Mesenteric fat pad (tissue), 1 donor: ENCODE results near the gene GLOD4. TPM values are rescaled to one million over a fixed set of nuclear protein-coding genes. Genes with fewer than 3 reads are reported as not detected.
A peak's percentile ranks its signal among the peaks of the same experiment; 100 is the strongest.
"Not testable (repeated sequence)": the region's sequence is repeated elsewhere in the genome, so short reads cannot be mapped to it uniquely, and the experiment has no call there.

ENCODE experiments used
- DNase-seq: peaks from one replicate; pipeline ENCODE4 v3.0.0-alpha.2; 2020; ENCODE audit warnings: low spot score
- total RNA-seq: library from RNA; stranded (reverse); fragmentation: NEBNext Ultra II Directional; extraction: Animal tissue kit (Norgen Biotek cat#: 25700); gene quantifications from one replicate; pipeline ENCODE4 v1.2.1, GENCODE V29; 2021
- donor health status: DM: yes; HTN: yes; CAD: no.

GLOD4 gene
- total RNA-seq, 1 donor from 2014 or later = 43.5 TPM

DNA sequence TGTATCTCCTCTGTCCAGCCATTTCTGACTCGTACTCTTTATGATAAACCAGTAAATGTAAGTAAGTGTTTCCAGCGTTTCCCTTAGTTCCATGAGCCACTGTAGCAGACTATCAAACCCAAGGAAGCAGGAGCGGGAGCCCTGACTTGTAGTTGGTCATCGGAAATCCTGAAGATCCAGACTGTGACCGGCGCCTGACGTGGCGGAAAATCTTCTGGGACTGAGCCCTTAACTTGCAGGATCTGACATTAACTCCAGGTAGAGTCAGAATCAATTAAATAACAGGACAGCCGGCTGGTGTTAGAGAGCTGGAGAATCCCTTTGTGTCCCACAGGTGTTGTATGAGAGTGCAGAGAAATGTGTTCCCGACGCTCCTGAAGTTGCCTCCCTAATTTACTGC lies 4.0 kb downstream of the GLOD4 start:
- no peak for DNase-seq

DNA sequence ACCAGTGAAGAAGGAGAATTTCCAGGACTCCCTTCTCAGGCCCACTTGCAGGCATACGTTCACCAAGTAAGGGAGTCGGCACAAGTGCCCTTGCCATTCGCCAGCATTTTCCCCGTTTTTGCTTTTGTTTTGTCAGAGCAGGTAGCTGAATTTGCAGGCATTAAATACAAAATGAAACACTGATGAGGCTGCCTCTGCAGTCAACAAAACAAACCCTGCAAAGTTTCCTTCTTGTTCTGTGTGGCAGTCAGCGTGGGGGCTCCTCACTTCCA lies 7.8 kb downstream of the GLOD4 start:
- peak; percentile 18 for DNase-seq

DNA sequence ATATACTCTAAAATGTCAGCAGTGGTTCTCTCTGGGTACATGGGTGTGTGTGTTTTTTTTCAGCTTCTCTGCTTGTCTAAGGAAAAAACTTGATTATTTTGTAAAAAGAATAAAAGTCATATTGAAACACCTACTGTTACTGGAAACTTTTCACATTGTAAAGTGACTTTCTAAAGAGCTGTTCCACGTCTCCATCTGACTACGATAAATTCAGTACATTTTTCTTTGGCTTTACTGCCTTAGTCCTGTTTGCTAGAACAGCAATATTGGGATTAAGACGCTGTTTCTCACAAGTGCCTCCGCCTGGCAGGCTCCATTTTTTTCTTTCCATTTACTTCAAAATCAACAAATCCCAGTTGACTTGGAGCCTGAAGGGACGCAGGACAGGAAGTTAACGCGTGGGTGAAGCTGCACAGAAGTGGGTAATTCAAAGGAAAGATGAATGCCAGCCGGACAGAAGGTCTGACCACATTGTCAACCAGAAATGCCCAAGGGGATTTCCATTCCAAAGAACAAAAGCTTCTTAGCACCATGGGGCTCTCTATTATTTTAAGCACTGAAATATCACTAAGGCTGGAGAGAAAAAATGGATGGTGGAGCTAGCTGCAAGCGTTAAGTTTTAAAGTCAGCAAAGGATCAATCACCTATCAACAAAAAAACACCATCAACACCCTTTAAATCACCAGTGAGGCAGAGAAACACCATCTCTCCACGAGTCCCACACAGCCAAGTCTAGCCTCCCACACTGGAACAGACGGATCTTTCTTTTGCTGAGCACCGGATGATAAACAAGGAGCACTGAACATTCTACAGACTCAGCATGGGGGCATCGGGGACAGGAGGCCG lies 8.4 kb downstream of the GLOD4 start:
- DNase-seq = peak; percentile 20

DNA sequence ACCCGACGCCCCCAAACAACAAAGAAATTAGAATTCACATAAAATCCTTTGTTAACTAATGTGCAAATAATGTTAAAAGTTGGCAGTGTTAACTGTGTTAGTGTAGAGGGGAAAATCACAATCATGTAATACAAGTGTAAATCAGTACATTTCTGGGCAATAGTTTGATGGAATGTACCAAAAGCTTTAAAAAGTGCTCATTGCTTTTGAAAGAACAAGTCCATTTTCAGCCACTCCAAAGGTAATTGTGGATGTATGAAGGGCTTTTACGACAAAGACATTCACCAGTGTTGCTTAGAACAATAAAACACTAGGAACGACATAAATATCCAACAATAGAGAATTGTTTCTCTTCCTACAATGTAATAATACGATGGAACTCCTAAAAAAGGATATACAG lies 9.1 kb downstream of the GLOD4 start:
- DNase-seq = no peak

DNA sequence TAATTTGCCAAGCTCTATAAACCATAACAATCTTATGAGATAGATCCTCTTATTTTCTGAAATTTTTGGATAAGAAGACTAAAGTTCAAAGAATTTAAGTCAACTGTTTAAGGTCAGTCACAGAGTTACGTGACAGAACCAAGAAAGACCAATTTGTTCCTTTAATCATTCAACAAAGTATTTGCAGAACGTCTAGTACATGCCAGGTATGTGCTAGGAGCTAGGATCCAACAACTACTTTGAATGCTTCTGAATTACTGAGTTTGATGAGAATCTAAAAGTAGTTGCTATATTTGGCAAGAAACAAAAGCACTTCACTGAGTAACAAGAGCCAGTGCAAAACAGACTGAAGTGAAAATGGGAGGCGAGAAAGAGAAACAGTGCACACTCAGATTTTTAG lies 15.0 kb downstream of the GLOD4 start:
- DNase-seq = no peak

DNA sequence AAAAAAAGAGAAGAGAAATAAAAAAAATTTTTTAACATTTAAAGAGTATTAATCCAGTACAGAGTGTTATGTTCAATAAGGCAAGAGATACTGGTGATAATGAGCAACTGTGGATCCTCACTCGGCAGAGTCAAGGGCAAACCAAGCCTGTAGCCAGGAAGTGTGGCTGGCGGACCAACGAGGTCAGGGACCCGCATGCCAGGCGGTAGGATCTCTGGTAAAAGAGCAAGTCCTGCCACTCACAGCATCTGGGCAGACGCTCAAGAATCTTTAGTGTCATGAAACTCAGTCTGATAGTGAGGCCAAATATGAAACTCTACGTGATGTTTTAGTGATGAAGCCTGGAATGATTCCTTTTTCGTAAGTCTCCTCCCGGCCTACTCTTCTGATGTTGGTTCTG lies 21.7 kb downstream of the GLOD4 start:
- no peak for DNase-seq

DNA sequence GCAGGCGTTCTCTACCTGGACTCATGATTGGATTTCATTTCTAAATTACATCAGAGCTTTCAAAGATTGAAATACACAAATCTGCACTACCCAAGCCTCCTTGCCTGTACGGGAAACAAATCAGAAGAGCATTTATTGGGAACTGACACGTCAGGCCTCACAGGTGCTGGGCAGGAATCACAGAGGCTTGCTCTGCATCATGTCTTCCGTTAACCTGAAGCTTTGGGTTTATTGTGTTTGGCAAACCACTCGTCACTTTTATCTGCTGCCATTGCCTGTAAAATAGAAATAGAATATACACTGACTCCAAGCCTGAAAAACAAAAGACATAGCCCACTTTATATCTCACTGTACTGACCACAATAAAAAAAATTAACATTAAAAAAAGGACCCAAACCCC lies 22.1 kb downstream of the GLOD4 start:
- DNase-seq = no peak

DNA sequence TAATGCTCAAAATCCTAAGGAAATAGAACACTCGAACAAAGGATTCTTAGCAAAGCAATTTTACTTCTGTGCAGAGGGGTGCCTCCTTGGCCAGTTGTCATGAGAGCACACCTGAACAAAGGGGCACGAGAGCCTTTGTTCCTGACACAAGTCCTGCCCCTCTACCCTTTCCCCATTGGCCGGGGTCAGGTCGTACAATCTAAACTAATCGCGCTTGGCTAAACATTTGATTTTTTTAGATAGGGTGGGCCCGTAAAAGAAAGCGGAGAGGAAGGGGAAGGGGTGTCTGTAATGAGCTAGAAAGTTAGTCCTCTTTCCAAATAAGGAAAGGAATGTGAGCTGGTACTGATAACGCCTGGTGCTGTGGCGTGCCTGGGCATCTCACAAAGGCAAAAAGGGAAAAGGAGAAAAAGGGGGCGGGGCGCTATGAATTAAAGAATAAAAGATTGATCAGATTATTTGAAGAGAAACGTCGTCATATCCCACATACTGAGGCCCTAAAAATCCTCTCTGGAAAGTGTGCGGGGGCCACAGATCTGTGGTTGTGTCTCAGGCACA lies 26.0 kb downstream of the GLOD4 start:
- DNase-seq = not testable (repeated sequence)

DNA sequence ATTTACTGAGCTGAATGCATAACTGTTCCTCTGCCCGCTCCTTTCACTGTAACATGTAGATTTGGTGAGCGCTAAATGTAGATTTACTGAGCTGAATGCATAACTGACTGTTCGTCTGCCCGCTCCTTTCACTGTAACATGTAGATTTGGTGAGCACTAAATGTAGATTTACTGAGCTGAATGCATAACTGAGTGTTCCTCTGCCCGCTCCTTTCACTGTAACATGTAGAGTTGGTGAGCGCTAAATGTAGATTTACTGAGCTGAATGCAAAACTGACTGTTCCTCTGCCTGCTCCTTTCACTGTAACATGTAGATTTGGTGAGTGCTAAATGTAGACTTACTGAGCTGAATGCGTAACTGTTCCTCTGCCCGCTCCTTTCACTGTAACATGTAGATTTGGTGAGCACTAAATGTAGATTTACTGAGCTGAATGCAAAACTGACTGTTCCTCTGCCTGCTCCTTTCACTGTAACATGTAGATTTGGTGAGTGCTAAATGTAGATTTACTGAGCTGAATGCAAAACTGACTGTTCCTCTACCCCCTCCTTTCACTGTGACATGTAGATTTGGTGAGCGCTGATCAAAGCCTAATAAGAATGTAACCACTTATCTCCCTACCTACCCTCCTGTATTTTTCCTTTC lies 26.6 kb downstream of the GLOD4 start:
- DNase-seq = not testable (repeated sequence)

DNA sequence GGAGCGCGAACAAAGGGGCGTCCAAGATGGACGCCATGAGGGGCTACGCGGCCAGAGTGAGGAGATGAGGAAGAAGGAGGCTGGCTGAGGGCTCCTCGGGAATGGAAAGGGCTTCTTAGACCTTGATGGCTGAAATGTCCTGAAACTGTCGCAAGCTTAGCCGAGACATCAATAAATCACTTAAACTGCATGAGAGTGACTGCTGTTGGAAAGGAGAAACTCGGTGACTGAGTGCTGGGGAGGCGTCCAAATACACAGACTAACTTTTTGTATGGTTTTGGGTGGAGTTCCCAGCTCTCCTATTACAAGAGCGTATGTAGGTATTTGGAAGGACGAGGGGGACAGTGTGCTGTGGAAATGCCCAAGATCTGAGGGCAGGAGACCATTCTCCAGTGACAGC lies 28.7 kb downstream of the GLOD4 start:
- no peak for DNase-seq

DNA sequence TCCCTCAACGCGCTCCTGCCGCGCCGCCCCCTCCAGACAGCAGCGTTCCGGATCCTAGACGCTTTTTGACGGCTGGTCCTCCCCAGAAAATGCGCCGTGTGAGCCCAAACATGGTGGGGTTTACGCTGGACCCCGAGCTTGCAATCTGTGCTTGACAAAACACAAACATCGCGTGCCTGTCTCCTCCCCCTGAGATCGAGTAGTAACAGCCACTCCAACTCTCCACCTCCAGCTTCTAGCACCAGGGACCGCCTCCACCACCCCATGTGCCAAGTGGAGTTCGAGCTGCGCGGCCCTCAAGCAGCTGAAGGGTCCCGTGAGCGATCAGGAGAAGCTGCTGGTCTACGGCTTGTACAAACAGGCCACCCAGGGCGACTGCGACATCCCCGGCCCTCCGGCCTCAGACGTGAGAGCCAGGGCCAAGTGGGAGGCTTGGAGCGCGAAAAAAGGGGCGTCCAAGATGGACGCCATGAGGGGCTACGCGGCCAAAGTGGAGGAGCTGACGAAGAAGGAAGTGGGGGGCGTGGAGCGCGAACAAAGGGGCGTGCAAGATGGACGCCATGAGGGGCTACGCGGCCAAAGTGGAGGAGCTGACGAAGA lies 29.4 kb downstream of the GLOD4 start:
- DNase-seq = no peak

DNA sequence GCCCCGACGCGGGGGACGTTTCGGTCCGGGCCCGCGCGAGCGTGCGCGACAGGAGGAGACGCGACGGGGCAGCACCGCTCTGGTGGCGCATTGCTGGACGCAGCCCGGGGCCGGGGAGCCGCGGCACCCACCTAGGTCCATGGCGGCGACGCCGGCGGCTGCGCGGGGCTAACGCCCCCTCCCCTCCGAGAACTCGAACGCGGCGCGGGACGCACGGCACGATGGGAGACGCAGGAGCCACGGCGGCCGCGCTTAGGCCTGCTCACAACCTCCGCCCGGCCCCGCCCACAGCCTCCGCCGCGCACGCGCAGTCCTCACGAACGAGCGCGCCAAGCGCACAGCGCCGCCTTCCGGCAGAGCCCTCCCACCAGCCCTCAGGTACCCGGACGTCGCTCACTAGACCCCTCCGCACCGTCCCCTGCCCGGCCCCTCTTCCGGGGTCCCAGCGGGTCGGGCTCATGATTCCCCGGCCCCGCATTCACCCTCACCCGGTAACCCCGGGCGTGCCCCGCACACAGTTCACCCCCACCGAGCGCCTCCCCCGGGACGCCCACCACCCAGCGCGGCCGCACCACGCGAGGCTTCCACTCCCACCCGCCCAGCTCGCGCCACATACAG lies 30.0 kb downstream of the GLOD4 start, which contains the start of gene GEMIN4:
Gene GEMIN4, minus strand, starts transcription at position 263 of the 618 bp plus-strand sequence. Its CDS starts 122 bp downstream, at position 141.
- peak; percentile 99 for DNase-seq

DNA sequence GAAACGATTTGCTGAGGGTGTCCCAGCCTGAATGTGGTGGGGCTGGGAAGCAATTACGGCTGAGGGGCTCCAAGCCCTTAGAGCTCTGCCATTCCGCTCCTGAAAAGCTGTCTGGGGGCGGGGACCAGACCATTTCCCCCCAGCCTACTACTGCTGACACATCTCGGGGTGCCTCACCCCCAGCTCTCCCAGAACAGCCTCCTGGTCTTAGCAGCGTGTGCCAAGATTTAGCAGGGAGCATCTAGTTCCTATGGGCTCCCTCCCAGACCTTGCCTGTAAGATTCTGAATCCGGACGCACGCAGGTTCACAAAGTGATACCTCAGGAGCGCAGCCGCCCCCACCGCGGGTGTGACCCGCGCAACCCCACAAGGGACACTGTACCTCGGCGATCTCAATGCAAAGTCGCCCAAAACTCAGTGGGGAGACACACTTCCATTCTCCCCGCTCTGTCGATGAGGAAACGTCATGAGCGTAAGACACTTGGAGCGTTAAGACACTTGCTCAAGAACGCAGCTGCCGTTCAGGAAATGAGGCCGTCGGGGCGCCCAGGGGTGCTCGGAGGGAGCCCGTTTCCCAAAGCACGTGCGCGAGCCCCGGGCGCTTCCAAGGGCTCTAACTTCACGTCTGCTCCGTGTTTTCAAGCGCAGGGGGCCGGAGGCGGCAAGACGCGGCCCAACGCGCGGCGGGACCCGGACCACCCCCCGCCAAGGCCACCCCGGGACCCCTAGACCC lies 30.6 kb downstream of the GLOD4 start:
- no peak for DNase-seq

DNA sequence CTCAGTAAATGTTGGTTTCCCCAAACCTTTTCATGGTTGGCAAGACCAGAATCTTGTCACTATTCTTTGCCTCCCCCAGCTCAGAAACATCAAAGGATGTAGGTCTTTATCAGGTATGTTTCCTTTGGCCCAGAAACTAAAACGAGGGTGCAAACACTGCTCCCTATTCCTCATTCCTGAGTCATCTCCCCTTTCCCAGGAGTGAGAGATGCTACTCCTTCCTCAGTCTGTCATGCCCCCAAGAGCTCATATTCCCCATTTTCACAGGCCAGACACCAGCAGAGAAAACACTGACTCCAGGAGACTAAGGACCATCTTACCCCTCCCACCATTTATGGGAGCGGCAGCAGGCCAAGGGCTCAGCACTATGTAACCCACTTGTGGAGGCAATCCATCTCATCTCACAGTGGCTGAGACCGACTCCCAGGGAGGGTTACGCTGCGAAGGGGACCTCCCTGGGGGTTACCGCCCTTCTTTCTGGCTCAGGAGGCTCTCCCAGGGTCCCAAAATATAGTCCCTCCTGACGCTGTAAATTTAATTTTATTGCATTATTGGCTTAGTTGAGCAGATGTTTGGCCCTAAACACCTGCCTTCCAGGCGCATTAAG lies 31.5 kb downstream of the GLOD4 start:
- no peak for DNase-seq

DNA sequence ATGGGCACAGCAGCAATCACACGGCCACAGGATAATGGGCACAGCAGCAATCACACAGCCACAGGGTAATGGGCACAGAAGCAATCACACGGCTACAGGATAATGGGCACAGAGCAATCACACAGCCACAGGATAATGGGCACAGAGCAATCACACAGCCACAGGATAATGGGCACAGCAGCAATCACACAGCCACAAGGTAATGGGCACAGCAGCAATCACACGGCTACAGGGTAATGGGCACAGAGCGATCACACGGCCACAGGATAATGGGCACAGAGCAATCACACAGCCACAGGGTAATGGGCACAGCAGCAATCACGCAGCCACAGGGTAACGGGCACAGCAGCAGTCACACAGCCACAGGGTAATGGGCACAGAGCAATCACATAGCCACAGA lies 32.7 kb downstream of the GLOD4 start:
- DNase-seq = not testable (repeated sequence)

DNA sequence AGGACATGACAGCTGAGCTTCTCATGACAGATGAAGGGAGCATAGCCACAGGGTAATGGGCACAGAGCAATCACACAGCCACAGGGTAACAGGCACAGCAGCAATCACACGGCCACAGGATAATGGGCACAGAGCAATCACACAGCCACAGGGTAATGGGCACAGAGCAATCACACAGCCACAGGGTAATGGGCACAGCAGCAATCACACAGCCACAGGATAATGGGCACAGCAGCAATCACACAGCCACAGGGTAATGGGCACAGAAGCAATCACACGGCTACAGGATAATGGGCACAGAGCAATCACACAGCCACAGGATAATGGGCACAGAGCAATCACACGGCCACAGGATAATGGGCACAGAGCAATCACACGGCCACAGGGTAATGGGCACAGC lies 33.5 kb downstream of the GLOD4 start:
- not testable (repeated sequence) for DNase-seq

DNA sequence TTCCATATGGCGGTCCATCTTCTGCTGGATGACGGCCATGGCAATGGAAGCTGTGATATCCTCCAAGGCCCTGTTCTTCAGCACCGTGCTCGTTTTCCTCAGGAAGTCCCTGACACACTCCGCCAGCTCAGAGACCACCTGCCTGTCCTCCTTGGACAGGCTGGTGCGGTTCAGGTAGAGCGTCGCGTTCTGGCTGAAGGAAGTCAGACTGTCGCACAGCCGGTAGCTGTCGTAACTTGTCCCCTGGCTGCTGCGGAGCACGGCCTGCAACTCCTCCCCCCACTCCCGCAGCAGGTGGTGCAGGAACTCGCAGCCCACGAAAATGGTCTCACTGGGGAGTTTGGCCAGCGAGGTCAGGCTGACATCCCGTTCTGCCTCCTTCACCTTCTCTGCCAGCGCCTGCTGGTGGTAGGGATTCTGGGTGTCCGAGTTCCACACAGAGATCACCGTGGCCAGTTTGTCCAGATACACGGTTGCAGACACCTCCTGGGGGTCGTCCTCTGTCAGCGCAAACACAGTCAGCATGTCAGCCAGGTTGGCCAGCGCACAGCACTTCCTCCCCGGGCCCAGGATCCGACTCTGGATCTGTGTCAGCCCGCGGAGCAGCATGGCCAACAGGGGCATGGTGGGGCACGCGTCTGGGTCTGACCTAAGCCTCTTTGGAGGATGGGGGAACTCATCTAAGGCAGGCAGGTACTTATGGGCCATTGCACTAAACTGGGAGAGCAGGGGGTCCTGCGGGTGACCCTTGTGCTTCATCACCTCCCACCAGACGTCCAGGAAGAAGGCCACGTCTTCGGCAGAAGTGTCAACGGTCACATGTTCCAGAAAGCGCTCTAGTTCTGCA lies 35.1 kb downstream of the GLOD4 start:
- DNase-seq = no peak

DNA sequence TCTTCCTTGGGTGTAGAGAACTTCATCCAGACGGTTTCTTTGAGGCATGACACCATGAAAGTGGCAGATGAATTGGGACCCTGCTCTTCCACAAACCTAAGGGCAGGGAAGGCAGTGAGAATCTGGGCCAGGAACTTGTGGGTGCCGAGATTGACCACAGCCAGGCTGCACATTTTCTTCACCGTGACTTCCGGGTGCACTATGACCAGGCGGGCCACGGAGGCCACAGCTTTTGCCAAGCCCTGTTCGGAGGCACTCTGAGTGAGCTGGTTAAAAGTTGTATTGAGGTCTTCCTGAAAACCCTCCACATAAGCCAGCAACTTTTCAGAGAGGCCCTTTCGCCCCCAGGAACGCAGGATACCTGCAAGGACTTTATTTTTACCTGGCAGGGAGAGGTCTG lies 35.9 kb downstream of the GLOD4 start:
- no peak for DNase-seq

DNA sequence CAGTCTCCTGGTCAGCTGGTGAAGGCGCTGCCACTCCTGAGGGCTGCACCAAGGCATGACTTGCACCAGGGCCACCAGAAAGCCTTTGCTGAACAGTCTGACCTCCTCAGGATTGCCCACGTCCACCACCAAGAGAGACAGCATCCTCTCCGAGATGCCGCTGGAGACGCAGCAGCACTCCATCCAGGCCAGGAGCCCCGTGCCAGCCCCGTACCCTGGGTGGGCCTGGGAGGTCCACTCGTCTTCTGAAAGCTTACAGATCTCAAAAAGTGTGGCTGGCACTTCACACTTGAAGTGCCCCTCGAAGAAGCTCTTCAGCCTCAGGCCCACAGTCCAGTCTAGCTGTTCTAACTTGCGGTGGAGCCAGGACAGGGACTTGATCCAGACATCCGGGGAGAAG lies 36.7 kb downstream of the GLOD4 start:
- no peak for DNase-seq

DNA sequence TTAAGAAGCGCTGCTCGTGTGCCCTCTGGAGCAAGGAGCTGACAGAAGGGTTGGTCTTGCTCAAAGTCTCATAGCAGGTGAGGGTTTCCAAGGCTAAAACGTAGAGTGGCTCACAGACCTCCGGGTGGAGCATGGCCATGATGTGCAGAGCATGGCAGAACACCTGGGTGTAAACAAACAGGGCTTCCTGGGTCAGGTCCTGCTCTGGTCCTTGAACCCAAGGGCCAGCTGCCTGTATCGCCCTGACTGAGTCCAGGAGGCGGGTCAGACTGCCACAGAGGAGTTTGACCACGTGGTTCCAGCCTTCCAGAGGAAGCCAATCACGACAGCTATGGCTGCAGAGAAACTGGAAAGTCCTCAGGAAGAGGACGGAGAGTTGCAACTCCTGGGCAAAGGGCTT lies 37.1 kb downstream of the GLOD4 start:
- no peak for DNase-seq
